ENCODE results near the gene HOXC6. TPM values are rescaled to one million over a fixed set of nuclear protein-coding genes. Genes with fewer than 3 reads are reported as not detected.

Gene HOXC6
- total and polyA plus RNA-seq, 11 donors: 0.04 to 0.40 (median 0.08) TPM; not detected in 8

- Histone ChIP-seq H3K36me3 (no peaks in the 10 kb centered on the region), H3K9me3 (no peaks in the 10 kb centered on the region), H3K27ac (no peak overlapping the region), H3K27me3 (peaks cover 13 to 99% (median 86%) of the 10 kb centered on the region in 9 donors), H3K4me1 (no peaks in the 10 kb centered on the region), H3K4me3 (no peak overlapping the region)
- ATAC-seq: no peak
- WGBS, 4 donors: 13 to 24% (median 16%) methylated on average over 38 of the region's 38 CpGs
- no peak for DNase-seq
- TF ChIP-seq POLR2A (IDR thresholded peaks at IDR 0.05): no peak
- TF ChIP-seq, protein P1, sequence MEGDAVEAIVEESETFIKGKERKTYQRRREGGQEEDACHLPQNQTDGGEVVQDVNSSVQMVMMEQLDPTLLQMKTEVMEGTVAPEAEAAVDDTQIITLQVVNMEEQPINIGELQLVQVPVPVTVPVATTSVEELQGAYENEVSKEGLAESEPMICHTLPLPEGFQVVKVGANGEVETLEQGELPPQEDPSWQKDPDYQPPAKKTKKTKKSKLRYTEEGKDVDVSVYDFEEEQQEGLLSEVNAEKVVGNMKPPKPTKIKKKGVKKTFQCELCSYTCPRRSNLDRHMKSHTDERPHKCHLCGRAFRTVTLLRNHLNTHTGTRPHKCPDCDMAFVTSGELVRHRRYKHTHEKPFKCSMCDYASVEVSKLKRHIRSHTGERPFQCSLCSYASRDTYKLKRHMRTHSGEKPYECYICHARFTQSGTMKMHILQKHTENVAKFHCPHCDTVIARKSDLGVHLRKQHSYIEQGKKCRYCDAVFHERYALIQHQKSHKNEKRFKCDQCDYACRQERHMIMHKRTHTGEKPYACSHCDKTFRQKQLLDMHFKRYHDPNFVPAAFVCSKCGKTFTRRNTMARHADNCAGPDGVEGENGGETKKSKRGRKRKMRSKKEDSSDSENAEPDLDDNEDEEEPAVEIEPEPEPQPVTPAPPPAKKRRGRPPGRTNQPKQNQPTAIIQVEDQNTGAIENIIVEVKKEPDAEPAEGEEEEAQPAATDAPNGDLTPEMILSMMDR (IDR thresholded peaks at IDR 0.05): no peak
- intact Hi-C loops (cut with DNase I): loop anchor here in 1 of 10 donors (5.0 kb wide), 1 partner anchor 37 kb away; no protein-coding TSS in a partner anchor
Observed at GRCh38 chr12:54060174-54060974, 32.1 kb downstream of the HOXC6 start.

DNA sequence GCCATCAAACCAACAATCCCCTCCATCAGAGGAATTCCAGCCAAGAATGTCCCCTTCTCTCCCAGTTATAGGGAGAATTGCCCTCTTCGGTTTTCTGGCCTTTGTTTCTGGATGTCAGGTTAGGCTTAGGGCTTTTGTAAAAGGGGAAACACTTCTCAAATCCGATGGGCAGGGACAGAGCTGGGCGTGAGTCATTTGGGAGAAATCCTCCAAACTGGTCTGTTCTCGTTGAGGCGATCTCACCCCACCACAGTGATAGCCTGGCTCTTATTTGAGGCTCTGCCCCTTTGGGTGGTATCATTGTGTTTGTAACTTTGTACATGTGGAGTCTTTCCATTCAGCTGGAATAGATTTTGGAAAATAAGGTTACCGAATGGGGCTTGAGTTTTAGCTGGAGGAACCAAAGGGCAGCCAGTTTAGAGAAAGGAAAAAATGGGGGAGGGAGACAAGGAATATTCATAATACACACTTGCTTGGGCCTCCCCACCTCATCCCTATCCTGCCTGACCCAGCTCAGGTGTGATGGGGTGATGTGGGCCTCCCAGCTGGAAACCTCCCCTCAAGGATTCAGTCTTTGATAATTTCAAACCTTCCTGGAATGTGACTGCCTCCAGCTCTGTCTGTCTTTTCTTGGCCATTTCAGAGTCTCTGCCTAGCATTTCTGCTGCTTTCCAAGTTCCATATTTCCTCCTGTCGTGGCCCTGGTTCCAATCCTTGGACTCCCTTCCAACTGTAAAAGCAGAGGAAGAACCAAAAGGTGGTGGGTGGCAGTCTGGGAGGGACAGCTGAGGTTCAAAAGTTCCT, 32.9 kb downstream of the HOXC6 start:
- no peak overlapping the region for H3K4me3 ChIP-seq
- H3K36me3 ChIP-seq: no peaks in the 10 kb centered on the region
- H3K27me3 ChIP-seq: peaks cover 13 to 99% (median 80%) of the 10 kb centered on the region in 9 donors
- H3K27ac ChIP-seq: no peak overlapping the region
- no peak for TF ChIP-seq POLR2A (IDR thresholded peaks at IDR 0.05)
- TF ChIP-seq, protein P1 (IDR thresholded peaks at IDR 0.05): no peak
- ATAC-seq (no peak), DNase-seq (no peak)
- 19 to 32% (median 28%) methylated on average over 7 of the region's 7 CpGs for WGBS, 4 donors
- intact Hi-C loops (cut with DNase I): loop anchor here in 1 of 10 donors (5.0 kb wide), 1 partner anchor 36 kb away; no protein-coding TSS in a partner anchor
- H3K4me1 ChIP-seq: no peaks in the 10 kb centered on the region
- H3K9me3 ChIP-seq: no peaks in the 10 kb centered on the region

GRCh38 chr12:54065677-54066076, 37.4 kb downstream of the HOXC6 start:
- Histone ChIP-seq H3K4me3 (no peak overlapping the region), H3K27me3 (peaks cover 4 to 97% (median 52%) of the 10 kb centered on the region in 9 donors), H3K27ac (no peak overlapping the region), H3K36me3 (no peaks in the 10 kb centered on the region), H3K4me1 (no peaks in the 10 kb centered on the region), H3K9me3 (no peaks in the 10 kb centered on the region)
- intact Hi-C loops (cut with DNase I): no loop called here
- ATAC-seq (no peak), DNase-seq (no peak)
- no peak for TF ChIP-seq POLR2A (IDR thresholded peaks at IDR 0.05)
- TF ChIP-seq, protein P1 (IDR thresholded peaks at IDR 0.05): no peak

GRCh38 chr12:54066408-54066807, 38.2 kb downstream of the HOXC6 start:
- H3K9me3 ChIP-seq: no peaks in the 10 kb centered on the region
- H3K4me1 ChIP-seq: no peaks in the 10 kb centered on the region
- intact Hi-C loops (cut with DNase I): no loop called here
- peaks cover 4 to 96% (median 49%) of the 10 kb centered on the region in 9 donors for H3K27me3 ChIP-seq
- no peak overlapping the region for H3K27ac ChIP-seq
- no peaks in the 10 kb centered on the region for H3K36me3 ChIP-seq
- WGBS, 4 donors: 79 to 85% (median 84%) methylated on average over 1 of the region's 1 CpG
- TF ChIP-seq POLR2A (IDR thresholded peaks at IDR 0.05): no peak
- TF ChIP-seq, protein P1 (IDR thresholded peaks at IDR 0.05): no peak
- no peak overlapping the region for H3K4me3 ChIP-seq
- DNase-seq (no peak), ATAC-seq (no peak)

Data from heart left ventricle (tissue), 16 donors.